ENCODE measurements around the gene VWA5B1. TPM values are rescaled to one million over a fixed set of nuclear protein-coding genes. Genes with fewer than 3 reads are reported as not detected.

Gene VWA5B1
- total RNA-seq, 1 donor from 2014 or later: 0.44 TPM

DNA sequence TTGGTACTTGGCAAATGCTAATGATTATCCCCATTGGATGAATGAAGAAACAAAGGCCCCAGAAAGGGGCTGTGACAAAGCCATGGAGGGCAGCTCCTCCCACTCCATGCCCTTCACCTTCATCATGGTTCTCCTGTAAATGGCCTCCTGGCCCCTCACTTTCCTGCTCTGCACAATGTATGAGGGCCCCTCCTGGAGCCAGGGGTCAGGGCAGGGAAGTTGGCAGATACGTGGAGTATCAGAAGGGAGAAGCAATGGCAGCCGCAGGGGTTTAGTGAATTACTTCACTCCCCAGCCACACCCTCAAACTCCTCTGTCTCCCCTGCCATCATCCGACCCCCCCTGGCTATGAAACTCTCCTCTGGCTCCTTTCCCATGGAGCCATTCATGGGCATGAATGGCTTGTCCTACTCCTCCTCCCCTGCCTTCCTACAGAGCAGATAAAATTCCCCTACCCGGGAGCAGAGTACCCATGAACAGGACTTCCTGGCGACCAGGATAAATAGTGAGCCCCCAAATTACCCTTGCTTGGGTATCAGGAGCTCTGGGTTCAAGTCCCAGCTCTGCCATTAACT lies 109.0 kb downstream of the VWA5B1 start:
- no peak overlapping the region for H3K27ac Mint-ChIP-seq (ENCODE audit: unreplicated experiment)
- H3K4me1 Mint-ChIP-seq: no peaks in the 10 kb centered on the region
- no peak overlapping the region for H3K4me3 Mint-ChIP-seq
- peaks cover 64% of the 10 kb centered on the region for H3K27me3 Mint-ChIP-seq (ENCODE audit: low read depth)
- no peak for DNase-seq (ENCODE audit: low read depth, low spot score)
- peaks cover 5% of the 10 kb centered on the region for H3K9me3 Mint-ChIP-seq
- H3K36me3 Mint-ChIP-seq (ENCODE audit: low read depth): no peaks in the 10 kb centered on the region
- TF ChIP-seq, protein P1, sequence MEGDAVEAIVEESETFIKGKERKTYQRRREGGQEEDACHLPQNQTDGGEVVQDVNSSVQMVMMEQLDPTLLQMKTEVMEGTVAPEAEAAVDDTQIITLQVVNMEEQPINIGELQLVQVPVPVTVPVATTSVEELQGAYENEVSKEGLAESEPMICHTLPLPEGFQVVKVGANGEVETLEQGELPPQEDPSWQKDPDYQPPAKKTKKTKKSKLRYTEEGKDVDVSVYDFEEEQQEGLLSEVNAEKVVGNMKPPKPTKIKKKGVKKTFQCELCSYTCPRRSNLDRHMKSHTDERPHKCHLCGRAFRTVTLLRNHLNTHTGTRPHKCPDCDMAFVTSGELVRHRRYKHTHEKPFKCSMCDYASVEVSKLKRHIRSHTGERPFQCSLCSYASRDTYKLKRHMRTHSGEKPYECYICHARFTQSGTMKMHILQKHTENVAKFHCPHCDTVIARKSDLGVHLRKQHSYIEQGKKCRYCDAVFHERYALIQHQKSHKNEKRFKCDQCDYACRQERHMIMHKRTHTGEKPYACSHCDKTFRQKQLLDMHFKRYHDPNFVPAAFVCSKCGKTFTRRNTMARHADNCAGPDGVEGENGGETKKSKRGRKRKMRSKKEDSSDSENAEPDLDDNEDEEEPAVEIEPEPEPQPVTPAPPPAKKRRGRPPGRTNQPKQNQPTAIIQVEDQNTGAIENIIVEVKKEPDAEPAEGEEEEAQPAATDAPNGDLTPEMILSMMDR (conservative IDR thresholded peaks at IDR 0.05): no peak

DNA sequence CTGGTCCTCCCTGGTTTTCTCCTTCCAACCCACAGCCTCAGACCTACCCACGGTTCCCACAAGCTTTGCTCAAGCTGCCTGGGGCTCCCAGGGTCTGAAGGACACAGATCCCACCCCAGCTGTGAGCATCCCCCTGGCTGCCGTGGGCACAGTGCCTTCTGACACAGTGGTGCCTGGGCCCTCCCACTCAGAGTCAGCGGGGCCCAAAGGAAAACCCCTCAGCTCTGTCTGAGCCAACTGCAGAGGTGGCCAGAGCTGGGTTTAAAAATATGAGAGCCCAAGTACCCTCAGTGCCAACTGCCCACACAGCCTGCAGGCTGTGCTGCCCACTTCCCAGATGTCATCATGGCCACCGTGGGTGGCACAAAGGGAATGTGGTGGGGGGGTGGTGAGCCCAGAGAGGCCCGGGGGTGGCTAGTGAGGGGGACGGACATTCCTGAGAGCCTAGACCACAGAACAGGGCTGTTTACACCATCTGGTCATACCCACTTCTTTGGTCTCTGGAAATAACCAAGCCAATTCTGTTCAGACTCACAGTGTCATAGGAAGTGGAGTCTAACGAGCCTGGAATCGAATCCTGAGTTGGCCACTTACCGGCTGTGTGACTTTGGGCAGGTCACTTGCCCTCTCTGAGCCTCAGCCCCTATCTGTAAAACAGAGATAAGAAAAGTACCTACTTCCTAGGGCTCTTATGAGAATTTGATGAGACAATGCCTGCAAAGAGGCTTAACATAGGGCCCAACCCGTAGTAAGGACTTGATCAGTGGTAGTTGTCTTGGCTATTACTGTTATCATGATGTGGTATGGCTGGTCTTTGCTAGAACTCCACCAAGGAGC lies 109.9 kb downstream of the VWA5B1 start:
- Mint-ChIP-seq H3K9me3 (peaks cover 5% of the 10 kb centered on the region), H3K27ac (ENCODE audit: unreplicated experiment) (no peak overlapping the region), H3K27me3 (ENCODE audit: low read depth) (peaks cover 65% of the 10 kb centered on the region), H3K4me3 (no peak overlapping the region), H3K4me1 (no peaks in the 10 kb centered on the region), H3K36me3 (ENCODE audit: low read depth) (no peaks in the 10 kb centered on the region)
- DNase-seq (ENCODE audit: low read depth, low spot score): no peak
- TF ChIP-seq, protein P1 (conservative IDR thresholded peaks at IDR 0.05): no peak

DNA sequence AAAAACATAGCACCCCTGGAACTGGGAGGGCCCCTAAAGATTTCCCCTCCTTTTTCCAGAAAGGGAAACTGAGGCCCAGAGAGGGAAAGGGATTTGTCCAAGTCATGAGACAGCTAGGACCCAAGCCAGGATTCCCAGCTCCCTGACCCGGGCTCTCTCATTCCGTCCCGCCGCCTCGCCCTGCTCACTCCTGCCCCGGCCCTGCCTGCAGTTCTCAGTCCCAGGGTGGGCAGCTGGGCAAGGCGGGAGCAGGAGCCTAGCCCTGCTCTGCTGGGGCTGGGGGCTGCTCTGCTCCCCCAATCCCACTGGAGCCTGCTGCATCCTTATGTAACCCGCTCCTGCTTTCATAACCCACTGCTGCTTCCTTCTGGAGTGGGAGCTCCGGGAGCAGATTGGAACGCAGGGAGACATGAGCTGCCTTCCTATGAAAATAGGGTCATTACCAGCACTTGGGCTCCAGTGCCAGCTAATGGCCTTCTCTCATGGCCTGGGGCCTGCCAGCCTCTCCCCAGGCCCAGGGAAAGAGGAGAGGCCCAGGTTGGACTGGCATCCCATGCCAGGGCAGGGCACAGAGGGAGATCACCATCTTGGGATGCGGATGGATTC lies 110.8 kb downstream of the VWA5B1 start:
- DNase-seq (ENCODE audit: low read depth, low spot score): no peak
- H3K4me3 Mint-ChIP-seq: no peak overlapping the region
- peaks cover under 1% of the 10 kb centered on the region for H3K9me3 Mint-ChIP-seq
- no peak overlapping the region for H3K27ac Mint-ChIP-seq (ENCODE audit: unreplicated experiment)
- no peaks in the 10 kb centered on the region for H3K4me1 Mint-ChIP-seq
- peaks cover 69% of the 10 kb centered on the region for H3K27me3 Mint-ChIP-seq (ENCODE audit: low read depth)
- TF ChIP-seq, protein P1 (conservative IDR thresholded peaks at IDR 0.05): no peak
- no peaks in the 10 kb centered on the region for H3K36me3 Mint-ChIP-seq (ENCODE audit: low read depth)

DNA sequence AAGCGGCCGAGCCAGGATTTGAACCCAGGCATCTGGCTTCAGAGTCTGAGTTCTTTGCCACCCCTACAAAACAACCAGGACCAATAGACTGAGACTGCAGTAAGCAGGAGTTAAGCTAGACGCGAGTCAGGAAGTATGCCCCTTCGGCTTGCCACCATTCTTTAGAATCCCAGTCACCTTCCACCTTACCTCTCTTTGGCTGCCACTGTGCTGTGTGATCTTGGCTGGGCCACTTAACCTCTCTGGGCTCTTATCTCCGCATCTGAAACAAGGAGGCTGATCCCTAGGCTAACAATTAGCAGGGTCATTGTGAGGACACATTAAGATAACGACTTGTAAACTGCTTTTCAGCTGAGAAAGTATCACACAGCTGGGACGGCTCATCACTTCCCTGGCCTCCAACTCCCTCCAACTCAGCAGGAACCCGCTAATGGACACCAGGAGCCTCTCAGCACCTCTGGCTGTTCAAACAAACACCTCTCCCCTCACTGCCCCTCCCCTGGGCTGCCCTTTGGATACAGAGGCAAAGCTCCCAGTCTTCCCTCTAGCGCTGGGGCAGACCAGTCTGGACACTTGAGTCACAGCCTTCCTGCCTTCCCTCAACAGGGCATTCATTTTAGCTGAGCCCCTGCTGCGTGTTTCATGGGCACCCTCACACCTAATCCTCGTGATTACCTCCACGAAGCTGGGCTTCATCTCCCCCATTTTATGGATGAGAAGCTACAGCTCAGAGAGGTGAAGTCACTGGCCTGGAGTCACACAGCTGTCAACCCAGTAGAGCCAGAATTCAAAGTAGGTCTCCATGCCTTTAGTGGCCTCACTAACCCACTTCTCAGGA lies 112.1 kb downstream of the VWA5B1 start:
- Mint-ChIP-seq H3K4me3 (no peak overlapping the region), H3K27ac (ENCODE audit: unreplicated experiment) (no peak overlapping the region), H3K27me3 (ENCODE audit: low read depth) (peaks cover 78% of the 10 kb centered on the region), H3K36me3 (ENCODE audit: low read depth) (no peaks in the 10 kb centered on the region), H3K9me3 (no peaks in the 10 kb centered on the region), H3K4me1 (no peaks in the 10 kb centered on the region)
- DNase-seq (ENCODE audit: low read depth, low spot score): no peak
- TF ChIP-seq, protein P1 (conservative IDR thresholded peaks at IDR 0.05): no peak

DNA sequence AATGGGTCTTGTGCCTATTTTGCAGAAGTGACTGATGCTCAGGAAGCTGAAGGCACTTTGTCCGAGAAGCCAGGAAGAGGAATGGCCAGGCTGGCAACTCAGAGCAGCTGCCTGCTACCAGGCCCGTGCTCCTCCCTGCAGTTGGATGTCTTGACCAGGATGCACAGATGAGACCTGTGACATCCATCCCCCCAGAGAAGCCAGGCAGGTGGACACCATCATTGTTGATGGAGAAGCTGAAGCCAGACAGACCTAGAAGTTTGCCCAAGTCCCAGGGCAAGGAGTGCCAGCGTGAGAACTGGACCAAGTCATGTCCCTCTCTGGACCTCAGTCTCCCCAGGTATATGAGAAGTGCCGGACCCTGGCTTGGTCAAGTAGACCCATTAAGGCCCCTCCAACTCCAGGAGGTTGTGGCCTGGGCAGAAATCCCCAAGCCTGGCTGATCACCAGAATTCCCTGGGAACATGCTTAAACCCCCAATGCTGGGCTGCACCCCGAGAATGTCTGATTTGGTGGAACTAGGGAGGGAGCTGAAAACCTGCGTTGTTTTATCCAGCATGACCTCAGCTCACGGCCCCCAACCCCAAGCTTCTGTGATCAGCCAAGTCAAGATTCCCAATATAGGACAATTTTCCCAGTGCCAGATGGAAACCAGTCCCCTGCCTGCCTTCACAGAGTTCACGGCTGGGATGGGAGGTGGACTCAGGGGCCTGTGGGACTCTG lies 112.9 kb downstream of the VWA5B1 start:
- no peak for DNase-seq (ENCODE audit: low read depth, low spot score)
- peaks cover 79% of the 10 kb centered on the region for H3K27me3 Mint-ChIP-seq (ENCODE audit: low read depth)
- no peak overlapping the region for H3K4me3 Mint-ChIP-seq
- no peaks in the 10 kb centered on the region for H3K9me3 Mint-ChIP-seq
- TF ChIP-seq, protein P1 (conservative IDR thresholded peaks at IDR 0.05): no peak
- H3K4me1 Mint-ChIP-seq: no peaks in the 10 kb centered on the region
- no peak overlapping the region for H3K27ac Mint-ChIP-seq (ENCODE audit: unreplicated experiment)
- no peaks in the 10 kb centered on the region for H3K36me3 Mint-ChIP-seq (ENCODE audit: low read depth)

Measured in neural crest cell (in vitro differentiated cells).